GM19395 (cell line): ENCODE results near the gene COX8A.

ENCODE experiments used
- ATAC-seq: cut with Tn5 transposase; IDR thresholded peaks from one replicate; pipeline ENCODE4 v1.9.1; 2021; ENCODE audit warnings: mild to moderate bottlenecking, moderate library complexity; ENCODE audit not compliant: unreplicated experiment

The COX8A gene

DNA sequence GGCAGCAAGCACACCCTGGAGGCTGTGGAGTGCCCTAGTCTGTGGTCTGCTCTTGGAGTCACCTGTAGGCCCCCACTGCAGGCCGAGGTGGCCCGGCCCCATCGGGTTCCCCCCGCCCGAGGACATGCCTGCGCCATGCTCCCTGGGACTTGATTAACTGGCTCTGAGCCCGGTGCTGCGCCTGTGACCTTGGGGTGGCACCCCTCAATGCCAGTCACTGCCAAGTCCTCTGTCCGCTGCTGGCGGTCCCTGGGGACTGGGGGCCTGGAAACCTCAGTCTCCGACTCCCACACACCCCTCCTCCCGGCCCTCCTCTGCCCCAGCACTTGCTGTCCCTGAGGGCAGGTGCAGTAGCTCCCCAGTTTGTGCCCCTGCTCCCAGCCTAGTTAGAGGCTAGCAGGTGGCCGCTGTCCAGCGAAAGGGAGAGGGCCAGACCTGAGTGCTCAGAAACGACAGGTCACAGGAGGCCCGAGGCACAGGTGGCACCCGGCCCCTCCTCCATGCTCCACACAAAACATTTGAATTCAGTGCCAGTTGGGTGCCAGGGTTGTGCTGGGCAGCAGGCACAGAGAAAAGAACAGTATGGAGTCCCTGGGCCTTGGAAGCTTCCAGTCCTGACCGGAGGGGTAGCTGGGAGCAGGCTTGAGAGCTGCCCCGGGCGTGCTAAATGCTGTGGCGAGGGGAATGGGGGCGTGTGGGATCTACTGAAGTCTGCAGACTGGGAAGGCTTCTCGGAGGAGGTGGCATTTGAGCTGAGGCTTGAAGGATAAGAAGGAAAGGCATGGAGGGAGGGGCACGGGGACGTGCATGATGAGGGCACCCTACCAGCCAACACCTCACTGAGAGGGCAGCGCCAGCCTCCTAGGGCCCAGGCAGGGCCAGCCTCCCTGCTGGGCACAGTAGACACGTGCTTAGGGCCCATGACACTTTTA lies 45.0 kb downstream of the COX8A start:
- ATAC-seq, result no peak

DNA sequence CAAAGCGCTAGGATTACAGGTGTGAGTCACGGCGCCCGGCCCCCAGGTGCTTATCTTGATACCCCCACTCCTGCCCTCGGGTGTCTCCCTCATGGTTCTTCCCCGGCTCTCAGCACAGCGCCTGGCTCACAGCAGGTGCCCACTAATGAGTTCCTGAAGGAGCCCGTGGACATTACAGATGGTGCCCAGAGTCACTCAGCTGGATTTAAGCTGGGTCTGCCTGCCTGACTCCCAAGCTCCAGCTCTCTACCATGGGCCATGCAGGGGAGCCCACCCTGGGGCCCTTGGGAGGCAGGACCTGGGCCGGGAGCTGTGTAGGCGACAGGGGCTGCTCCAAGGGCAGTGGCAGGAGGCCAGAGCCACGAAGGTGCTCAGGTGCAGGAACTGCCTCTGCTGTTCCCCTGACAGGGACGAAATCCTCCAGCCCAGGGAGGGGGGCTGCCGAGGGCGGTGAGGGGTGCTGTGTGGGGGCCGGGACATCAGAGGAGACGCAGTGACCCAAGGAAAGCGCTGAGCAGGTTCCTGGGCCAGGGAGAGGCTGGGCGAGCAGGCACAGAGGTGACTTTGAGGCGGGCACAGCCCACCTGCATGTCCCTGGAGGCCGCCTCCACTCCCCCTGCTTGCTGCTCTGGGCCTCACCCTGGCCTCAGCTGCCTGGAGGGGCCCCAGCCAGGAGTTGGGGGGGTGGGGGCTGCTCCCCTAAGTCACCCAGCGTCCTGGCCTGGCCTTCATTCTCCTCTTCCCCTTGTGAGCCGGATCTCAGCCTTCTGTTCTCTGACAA lies 46.7 kb downstream of the COX8A start:
- ATAC-seq, result no peak

DNA sequence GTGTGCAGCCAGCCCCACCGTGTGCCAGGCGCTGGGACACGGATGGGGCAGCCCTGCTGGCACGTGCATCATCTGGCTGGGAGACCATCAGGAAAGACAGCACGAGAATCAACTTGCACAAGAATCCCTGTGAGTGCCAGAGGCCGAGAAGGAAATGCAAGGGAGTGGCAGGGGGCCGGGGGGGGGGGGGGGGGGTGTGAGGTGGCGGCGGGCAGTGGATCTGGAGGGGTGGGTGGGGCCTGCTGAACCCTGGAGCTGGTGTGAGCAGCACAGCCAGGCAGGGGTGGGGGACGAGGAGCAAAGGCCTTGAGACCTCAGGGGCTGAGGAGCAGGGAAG lies 47.3 kb downstream of the COX8A start:
- ATAC-seq, result no peak

DNA sequence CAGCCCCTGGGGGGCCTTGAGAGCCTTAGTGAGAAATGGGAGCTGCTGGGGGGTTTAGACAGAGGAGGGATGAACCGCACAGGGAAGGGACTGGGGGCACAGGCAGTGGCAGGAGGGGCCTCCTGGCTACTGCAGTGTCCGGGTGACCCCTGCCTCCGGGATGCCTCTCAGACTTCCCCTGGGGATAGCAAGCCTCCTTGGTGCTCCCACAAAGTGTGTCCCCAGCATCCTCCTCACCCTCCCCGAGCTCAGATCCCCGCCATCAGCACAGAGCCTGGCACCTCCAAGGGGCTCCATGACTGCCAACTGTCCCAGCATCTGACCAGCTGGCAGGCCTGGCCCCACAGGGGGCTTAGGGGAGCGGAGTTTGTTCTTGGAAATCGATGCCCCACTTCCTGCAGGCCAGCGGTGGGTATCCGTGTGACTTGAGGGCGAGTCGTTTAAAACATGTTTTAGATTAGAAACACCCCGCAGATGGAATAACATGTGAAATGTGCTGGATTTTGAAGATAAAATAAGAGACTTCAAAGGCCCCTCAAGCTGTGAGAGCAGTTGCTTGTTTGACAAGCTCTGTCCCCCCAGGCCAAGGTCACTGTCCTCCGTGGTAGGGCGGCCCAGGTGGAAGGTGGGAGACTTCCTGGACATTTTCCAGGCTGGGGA lies 47.8 kb downstream of the COX8A start:
- ATAC-seq, result no peak

DNA sequence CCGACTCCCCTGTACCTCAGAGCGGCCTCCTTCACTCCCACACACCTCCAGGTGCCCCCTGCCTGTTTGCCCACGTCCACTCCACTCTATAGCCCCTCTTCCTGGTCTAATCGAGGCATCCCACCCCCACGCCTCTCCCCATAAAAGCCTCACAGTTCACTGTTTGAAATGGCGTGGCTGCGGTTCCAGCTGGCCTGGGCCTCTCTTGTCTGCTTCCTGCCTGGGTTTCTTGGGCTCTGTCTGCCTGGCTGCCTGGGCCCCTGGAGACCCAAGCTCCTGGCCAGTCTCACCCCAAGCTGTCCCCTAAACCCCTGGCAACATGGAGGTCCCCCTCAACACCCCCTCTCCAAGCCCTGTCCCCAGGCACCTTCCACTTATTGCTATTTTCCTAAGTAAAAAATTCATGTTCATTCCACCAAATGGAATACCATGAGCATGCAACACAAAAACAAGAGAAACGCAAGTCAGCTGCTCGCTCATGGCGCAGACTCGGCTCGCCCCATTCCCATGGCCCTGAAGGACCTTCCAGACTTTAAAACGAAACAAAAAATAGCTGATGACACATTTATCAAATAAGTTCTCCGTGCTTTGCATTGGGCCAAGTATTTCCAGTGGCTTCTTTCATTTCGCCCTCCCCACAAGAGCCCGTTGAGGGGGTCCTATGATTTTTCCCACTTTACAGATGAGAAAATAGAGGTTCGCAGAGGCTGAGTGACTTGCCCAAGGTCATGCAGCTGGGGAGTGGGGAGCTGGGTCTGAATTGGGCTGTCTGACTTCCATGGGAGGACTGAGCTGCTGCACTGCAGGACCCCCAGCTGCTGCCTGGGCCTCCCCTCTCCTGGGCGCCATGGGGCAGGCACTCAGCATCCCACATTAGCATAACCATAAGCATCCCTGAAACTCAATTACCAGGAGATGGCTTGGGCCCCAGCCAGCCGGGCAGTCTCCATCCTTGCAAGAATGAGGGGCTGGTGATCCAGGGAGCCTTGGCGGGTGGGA lies 49.6 kb downstream of the COX8A start:
- ATAC-seq, result no peak

DNA sequence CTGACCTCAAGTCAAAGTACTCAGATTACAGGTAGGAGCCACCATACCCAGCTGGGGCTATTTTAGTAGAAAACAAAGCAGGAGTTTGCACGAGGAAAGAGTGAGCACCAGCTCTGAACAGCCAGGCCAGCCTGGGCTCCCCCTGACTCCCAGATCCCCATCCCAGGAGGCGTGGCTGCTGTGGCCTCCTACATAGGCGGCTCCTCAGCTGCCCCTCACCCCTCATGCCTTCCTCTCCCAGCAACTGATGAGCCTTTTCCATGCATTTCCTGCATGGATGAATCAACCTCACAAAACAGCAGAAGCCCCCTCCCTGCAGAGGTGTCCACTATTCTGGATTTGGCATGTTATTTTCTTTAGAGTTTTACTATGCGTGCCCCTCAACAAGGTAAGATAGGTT lies 50.8 kb downstream of the COX8A start:
- no peak for ATAC-seq
